Adipose tissue (tissue), 3 donors: ENCODE results near the gene ZMIZ1. TPM values are rescaled to one million over a fixed set of nuclear protein-coding genes. Genes with fewer than 3 reads are reported as not detected.
A peak's percentile ranks its signal among the peaks of the same experiment; 100 is the strongest.

Experiments
- H3K27ac ChIP-seq: one replicate; pipeline ENCODE4 v1.5.1; 2013; ENCODE audit warnings: low read depth, low read length
- WGBS, 3 donors: extraction: QIAGEN DNeasy Blood & Tissue Kit; methylation state at CpG; one replicate each; pipeline ENCODE4 v1.1.7; 2013; 5-methylcytosine and 5-hydroxymethylcytosine counted together
- polyA plus RNA-seq, 3 donors: library from polyadenylated mRNA; stranded (reverse); fragments of 200-250 nt; gene quantifications; one replicate each; pipeline ENCODE4 v1.2.3, GENCODE V29; 2013
- donor health status: healthy with polysubstance abuse.
- donor health status: Bipolar disorder and iron deficiency.
- donor health status: healthy.

ZMIZ1 gene
- polyA plus RNA-seq, 3 donors = 17.4 to 37.1 (median 26.1) TPM

DNA sequence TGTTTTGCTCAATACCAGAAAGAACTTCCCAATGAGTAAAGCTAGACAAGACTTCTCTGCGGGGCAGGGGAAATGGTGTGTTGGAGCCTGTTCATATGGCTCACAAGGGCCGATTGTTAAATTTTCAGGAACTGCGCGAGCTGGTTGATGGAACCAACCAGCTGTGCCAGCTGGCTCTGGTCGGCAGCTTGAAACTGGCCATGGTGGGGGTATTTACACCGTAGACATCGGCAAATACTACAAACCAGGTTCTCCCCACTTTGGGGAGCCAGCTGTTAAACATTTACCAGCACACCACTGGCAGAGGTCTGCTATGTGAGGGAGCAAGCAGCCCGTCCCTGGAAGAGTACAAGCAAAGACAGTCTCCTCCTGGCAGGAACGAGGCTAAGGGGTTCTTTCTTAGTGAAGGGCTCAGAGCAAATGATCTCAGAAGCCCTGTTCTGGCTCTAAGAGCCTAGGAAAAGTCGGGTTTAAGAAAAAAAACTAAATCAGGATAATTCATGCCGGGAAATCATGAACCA, 8.8 kb upstream of the ZMIZ1 start:
- 33 to 79% (median 78%) methylated on average over 11 of the region's 11 CpGs for WGBS, 3 donors

DNA sequence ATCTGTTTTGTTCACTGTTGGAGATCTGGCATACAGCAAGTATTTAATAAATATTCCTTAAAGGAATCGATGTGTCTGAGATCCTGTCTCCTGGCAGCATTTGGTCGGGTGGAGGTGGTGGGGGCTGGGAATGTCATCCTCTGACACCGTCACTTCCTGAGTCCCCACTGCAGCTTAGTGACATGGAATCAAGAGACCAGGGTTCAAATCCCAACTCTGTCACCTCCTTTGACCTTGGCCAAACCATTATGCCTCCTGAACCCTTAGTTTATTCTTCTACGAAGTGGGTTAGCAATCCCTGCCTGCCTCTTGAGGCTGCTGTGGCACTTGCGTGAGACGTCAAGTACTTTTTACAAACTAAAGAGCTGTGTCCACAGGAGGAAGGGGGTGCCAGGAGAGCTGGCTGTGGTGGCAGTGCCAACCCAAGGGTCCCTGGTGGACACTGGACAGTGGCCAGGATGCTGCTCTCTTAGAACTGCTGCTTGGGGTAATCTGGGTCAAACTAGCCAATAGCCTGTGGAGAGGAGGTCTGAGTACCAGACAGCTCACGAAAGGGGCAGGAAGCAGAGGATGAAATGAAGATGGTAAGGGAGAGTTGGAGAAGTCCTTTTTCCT, 8.0 kb upstream of the ZMIZ1 start:
- WGBS, 3 donors = 67 to 85% (median 81%) methylated on average over 7 of the region's 7 CpGs

More for the DNA sequence above, 8.8 kb upstream of the ZMIZ1 start:
- H3K27ac ChIP-seq = no peak overlapping the region

DNA sequence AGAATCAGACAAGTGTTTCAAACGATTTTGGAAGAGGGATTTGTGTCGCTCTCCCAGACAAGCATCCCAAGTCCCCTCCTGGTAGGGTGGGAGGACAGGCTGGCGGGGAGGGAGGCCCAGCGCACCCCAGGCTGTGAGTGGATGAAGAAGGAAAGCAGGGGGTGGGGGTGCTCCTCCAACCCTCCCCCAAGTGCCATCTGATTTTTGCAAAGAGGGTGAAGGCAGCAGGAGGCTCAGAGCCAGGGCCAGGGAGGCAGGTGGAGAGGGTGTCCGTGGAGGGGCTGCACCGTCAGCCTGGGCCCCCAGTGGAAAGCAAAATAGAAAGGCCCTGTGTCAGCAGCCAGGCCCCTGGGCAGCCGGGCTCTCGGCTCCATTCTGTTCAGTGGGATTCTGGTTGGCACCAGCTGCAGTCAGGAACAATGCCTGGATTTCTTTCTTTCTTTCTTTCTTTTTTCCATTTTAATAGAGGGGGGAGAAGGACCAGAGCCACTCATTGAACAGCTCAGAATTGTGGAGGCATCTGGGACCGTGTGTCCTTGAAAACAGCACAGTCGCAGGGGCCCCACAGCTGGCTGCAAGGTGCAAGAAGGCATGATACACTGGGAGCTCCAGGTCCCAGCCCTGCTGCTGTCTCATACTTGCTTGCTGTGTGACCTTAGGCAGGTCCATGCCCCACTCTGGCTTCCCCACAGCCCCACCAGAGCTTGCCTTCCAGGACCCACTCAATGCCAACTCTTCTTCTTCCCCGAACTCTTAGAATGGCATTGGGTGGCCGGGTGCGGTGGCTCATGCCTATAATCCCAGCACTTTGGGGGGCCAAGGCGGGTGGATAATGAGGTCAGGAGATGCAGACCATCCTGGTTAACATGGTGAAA, 7.1 kb upstream of the ZMIZ1 start:
- H3K27ac ChIP-seq = no peak overlapping the region
- WGBS, 3 donors = 82 to 93% (median 89%) methylated on average over 14 of the region's 14 CpGs

More for the DNA sequence above, 8.0 kb upstream of the ZMIZ1 start:
- H3K27ac ChIP-seq = no peak overlapping the region

GRCh38 chr10:79063071-79063491, 5.7 kb upstream of the ZMIZ1 start:
- WGBS, 3 donors = 33 to 70% (median 47%) methylated on average over 5 of the region's 5 CpGs
- H3K27ac ChIP-seq = no peak overlapping the region

GRCh38 chr10:79063661-79064492, 4.9 kb upstream of the ZMIZ1 start:
- H3K27ac ChIP-seq = no peak overlapping the region
- 82 to 92% (median 90%) methylated on average over 8 of the region's 8 CpGs for WGBS, 3 donors

DNA sequence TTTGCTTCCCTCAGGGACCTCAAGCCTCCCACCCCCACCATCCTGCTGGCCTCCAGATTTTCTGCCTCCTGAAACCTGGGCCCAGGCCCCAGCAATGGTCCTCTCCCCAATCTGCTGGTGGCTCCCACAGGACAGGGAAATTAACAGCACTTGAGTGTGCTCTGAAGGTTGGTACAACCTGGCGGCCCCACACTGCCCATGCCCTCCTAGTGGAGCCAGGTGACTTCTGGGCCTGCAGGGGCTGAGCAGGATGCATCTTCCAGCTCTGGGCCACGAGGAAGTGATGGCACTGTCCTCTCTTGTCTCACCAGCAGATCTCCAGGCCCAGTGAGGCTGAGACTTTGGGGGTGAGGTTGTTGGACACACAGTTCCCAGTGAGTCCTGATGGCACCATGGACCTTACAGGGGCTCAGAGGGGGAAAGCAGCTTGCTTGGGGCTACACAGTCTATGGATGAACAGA, 3.6 kb upstream of the ZMIZ1 start:
- 81 to 95% (median 93%) methylated on average over 2 of the region's 2 CpGs for whole genome bisulfite sequencing, 3 donors
- no peak overlapping the region for H3K27ac ChIP-seq

GRCh38 chr10:79065853-79066252, 2.9 kb upstream of the ZMIZ1 start:
- no peak overlapping the region for H3K27ac ChIP-seq
- WGBS, 3 donors = 46 to 95% (median 90%) methylated on average over 2 of the region's 2 CpGs

GRCh38 chr10:79066411-79067240, 2.1 kb upstream of the ZMIZ1 start:
- WGBS, 3 donors = 7 to 13% (median 12%) methylated on average over 24 to 36 of the region's 37 CpGs
- H3K27ac ChIP-seq = no peak overlapping the region

GRCh38 chr10:79067241-79068202, 1.2 kb upstream of the ZMIZ1 start:
- 1% methylated on average over 66 to 80 of the region's 81 CpGs for WGBS, 3 donors
- peak overlapping the region; percentile 31 for H3K27ac ChIP-seq

DNA sequence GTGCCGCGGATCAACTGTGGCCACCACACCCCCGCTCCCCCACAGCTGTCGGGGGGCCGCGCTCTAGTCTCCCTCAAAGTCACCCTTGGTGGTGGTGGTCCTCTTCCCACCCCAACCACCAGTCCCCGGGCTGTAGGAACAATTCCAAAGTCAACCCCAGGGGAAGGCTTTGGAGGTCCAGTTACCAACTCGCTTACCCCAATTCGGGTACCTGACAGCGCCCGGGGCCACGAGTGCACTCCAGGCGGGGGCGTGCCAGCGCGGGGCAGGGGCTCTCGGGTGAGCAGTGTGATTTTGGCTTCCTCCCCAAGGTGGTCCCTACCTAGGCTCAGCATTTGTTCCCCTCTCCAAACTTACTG, 584 bp upstream of the ZMIZ1 start:
- WGBS, 3 donors = 3 to 7% (median 4%) methylated on average over 14 to 17 of the region's 17 CpGs

DNA sequence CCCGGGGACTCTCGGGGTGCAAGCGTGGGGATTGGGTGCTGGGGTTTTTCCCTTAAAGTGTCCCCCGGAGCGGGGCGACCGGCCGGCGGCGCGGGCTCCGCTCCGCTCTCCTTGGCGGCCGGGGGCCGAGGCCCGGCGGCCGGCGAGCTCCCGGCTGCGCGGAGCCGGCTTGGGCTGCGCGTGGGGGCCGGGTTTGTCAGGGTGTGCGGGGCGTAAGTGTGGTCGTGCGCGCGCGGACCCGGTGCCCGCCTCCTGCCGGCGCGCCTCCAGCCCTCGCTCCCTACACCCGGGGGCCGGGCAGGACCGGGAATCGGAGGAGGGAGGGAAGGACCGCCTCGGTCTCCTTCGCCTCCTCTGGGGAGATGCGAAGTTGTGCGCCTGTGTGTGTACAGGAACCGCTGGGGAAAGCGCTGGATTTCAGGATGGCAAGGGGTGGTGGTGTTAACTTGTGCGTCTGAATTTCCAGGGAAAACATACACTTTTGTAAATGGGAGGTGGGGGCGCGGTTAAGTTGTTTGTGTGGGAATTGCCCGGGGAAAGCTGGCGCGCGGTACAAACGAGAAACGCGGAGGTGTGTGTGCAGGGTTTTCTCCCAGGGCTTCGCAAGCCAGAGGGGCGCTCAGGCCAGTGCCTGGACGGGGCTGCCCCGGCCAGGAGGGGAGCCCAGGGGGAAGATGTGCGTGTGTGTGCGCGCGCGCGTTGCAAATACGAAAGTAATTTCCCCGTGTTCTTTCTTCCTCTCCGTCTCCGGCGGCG, 737 bp downstream of the ZMIZ1 start:
- peak overlapping the region; percentile 74 for H3K27ac ChIP-seq
- 0% methylated on average over 73 to 77 of the region's 77 CpGs for WGBS, 3 donors

More for the DNA sequence above, 584 bp upstream of the ZMIZ1 start:
- peak overlapping the region; percentile 31 for H3K27ac ChIP-seq

GRCh38 chr10:79070081-79070605, 1.4 kb downstream of the ZMIZ1 start:
- 0 to 1% (median 1%) methylated on average over 37 to 53 of the region's 55 CpGs for WGBS, 3 donors
- peak overlapping the region; percentile 74 for H3K27ac ChIP-seq

- H3K27ac ChIP-seq = peak overlapping the region; percentile 74
- 0 to 2% (median 0%) methylated on average over 29 to 32 of the region's 32 CpGs for WGBS, 3 donors
Measured at GRCh38 chr10:79070606-79071395, 2.0 kb downstream of the ZMIZ1 start.

GRCh38 chr10:79071396-79071923, 2.7 kb downstream of the ZMIZ1 start:
- no peak overlapping the region for H3K27ac ChIP-seq
- 6 to 8% (median 8%) methylated on average over 18 of the region's 18 CpGs for WGBS, 3 donors

- H3K27ac ChIP-seq = no peak overlapping the region
Measured at GRCh38 chr10:79072041-79072441, 3.3 kb downstream of the ZMIZ1 start.

More at GRCh38 chr10:79072041-79072441, 3.3 kb downstream of the ZMIZ1 start:
- WGBS, 3 donors = 33 to 60% (median 43%) methylated on average over 8 of the region's 8 CpGs
